ENCODE data around the gene ESRP2. TPM values are rescaled to one million over a fixed set of nuclear protein-coding genes. Genes with fewer than 3 reads are reported as not detected.

ESRP2 gene
- total and polyA plus RNA-seq, 2 donors (not counting 3 experiments of a cell fraction or from before 2014, with no cell fraction given) = 0.57 to 0.66 TPM

GRCh38 chr16:68246121-68246520 is 10.2 kb upstream of the ESRP2 start:
- no peak overlapping the region for H2AFZ ChIP-seq (ENCODE audit: low read depth, low read length)
- no peaks in the 10 kb centered on the region for H3K27me3 ChIP-seq (ENCODE audit: control insufficient read depth in 2 of 2, insufficient read depth in 2 of 2, low read length in 2 of 2)
- FAIRE-seq (no peak), DNase-seq (ENCODE audit: low read depth, low spot score) (no peak)
- intact Hi-C loops (cut with micrococcal nuclease) = no loop called here
- no peaks in the 10 kb centered on the region for H3K79me2 ChIP-seq (ENCODE audit: control insufficient read depth, insufficient read depth, low read length)
- H3K4me1 ChIP-seq (ENCODE audit: control insufficient read depth, extremely low read depth, insufficient read depth, low read length) = peaks cover 9% of the 10 kb centered on the region
- H4K20me1 ChIP-seq (replicated peaks; ENCODE audit: control insufficient read depth, extremely low read depth, insufficient read depth, low read length) = no peaks in the 10 kb centered on the region
- H3K4me2 ChIP-seq (ENCODE audit: insufficient read depth, low read length) = peak overlapping the region; percentile 64
- TF ChIP-seq FOS (IDR thresholded peaks at IDR 0.05; ENCODE audit: borderline replicate concordance, insufficient read depth, low read length) (no peak), MYC (IDR thresholded peaks at IDR 0.05; ENCODE audit: low read depth, low read length) (no peak), POLR2A (IDR thresholded peaks at IDR 0.05; ENCODE audit: low read depth, low read length) (no peak), EZH2 (IDR thresholded peaks at IDR 0.05; ENCODE audit: borderline replicate concordance, low read depth, low read length, severe bottlenecking) (no peak), JUN (IDR thresholded peaks at IDR 0.05; ENCODE audit: borderline replicate concordance, insufficient read depth, insufficient read length, low read depth) (no peak), POLR2AphosphoS5 (IDR thresholded peaks at IDR 0.05; ENCODE audit: insufficient read depth, low read depth, low read length) (no peak), CTCF (IDR thresholded peaks at IDR 0.05; ENCODE audit: extremely low read depth in 1 of 2, insufficient read depth in 1 of 2, low read depth in 1 of 2, low read length in 2 of 2) (no peak), GATA2 (IDR thresholded peaks at IDR 0.05; ENCODE audit: insufficient read depth, insufficient read length, low read depth, low read length) (no peak)
- TF ChIP-seq, protein P1, sequence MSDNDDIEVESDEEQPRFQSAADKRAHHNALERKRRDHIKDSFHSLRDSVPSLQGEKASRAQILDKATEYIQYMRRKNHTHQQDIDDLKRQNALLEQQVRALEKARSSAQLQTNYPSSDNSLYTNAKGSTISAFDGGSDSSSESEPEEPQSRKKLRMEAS (IDR thresholded peaks at IDR 0.05; ENCODE audit: insufficient read depth, insufficient read length) = no peak
- no peak overlapping the region for H3K27ac ChIP-seq (ENCODE audit: insufficient read depth, low read depth, low read length)
- dilution Hi-C loops (cut with MboI; ENCODE audit: extremely low pct_ligation_motif_present, low sequenced_read_pairs) = no loop called here
- ChIA-PET POLR2A (no interaction called here), CTCF (interaction anchor here (0.7 to 2.3 kb wide), 5 partner anchors 15 to 139 kb away, joined by 3 to 11 read pairs (median 3); partner anchors contain the start of gene SLC7A6)
- no peaks in the 10 kb centered on the region for H3K9me1 ChIP-seq (replicated peaks; ENCODE audit: control insufficient read depth, extremely low read depth, insufficient read depth, low read length)
- H3K9me3 ChIP-seq (replicated peaks; ENCODE audit: control insufficient read depth, insufficient read depth, low read length) = no peaks in the 10 kb centered on the region
- BruUV-seq (replicated peaks) = no TSS peak
- H3K4me3 ChIP-seq (replicated peaks in 1 of 3; ENCODE audit: insufficient read depth in 1 of 3, low read depth in 1 of 3, low read length in 3 of 3) = peak overlapping the region in 2 of 3 experiments; percentile 58 to 98
- peaks cover 0 to 1% of the 10 kb centered on the region in 2 experiments for H3K36me3 ChIP-seq (ENCODE audit: control insufficient read depth in 2 of 2, extremely low read depth in 1 of 2, insufficient read depth in 2 of 2, low read length in 2 of 2)
- H3K9ac ChIP-seq (replicated peaks; ENCODE audit: extremely low read depth, insufficient read depth, low read length) = no peak overlapping the region
